ENCODE data around the gene POU2F1.

DNA sequence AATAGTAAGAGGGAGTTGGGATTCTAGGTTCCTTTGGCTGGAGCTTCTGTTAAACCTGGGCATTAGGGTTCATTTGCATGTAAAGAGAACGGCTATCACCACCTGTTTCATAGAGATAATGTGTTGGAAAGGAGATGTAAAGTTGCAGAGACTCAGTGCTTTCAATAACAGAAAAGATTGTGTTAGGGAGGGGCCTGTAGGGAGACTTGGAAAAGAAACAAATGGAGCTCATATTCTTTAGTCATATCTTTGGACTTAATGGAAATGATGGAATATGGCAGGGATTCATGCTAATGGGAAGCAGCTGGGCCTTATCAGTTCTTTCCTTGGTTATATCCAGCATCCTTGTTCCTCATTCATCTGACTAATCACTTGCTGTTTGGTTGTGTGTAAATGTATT, 152.7 kb downstream of the POU2F1 start:
- TF ChIP-seq, protein P1, sequence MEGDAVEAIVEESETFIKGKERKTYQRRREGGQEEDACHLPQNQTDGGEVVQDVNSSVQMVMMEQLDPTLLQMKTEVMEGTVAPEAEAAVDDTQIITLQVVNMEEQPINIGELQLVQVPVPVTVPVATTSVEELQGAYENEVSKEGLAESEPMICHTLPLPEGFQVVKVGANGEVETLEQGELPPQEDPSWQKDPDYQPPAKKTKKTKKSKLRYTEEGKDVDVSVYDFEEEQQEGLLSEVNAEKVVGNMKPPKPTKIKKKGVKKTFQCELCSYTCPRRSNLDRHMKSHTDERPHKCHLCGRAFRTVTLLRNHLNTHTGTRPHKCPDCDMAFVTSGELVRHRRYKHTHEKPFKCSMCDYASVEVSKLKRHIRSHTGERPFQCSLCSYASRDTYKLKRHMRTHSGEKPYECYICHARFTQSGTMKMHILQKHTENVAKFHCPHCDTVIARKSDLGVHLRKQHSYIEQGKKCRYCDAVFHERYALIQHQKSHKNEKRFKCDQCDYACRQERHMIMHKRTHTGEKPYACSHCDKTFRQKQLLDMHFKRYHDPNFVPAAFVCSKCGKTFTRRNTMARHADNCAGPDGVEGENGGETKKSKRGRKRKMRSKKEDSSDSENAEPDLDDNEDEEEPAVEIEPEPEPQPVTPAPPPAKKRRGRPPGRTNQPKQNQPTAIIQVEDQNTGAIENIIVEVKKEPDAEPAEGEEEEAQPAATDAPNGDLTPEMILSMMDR (IDR thresholded peaks at IDR 0.05; ENCODE audit: insufficient read depth, low read length, poor library complexity, severe bottlenecking): no peak
- TF ChIP-seq EZH2phosphoT487 (conservative IDR thresholded peaks at IDR 0.05; ENCODE audit: low read length): no peak

All from SU-DHL-6 (cell line).